GM19395 (cell line): ENCODE data around the gene RNF112.
"Not testable (repeated sequence)": the region's sequence is repeated elsewhere in the genome, so short reads cannot be mapped to it uniquely, and the experiment has no call there.

Experiments used
- ATAC-seq: cut with Tn5 transposase; IDR thresholded peaks from one replicate; pipeline ENCODE4 v1.9.1; 2021; ENCODE audit warnings: mild to moderate bottlenecking, moderate library complexity; ENCODE audit not compliant: unreplicated experiment

Gene RNF112

DNA sequence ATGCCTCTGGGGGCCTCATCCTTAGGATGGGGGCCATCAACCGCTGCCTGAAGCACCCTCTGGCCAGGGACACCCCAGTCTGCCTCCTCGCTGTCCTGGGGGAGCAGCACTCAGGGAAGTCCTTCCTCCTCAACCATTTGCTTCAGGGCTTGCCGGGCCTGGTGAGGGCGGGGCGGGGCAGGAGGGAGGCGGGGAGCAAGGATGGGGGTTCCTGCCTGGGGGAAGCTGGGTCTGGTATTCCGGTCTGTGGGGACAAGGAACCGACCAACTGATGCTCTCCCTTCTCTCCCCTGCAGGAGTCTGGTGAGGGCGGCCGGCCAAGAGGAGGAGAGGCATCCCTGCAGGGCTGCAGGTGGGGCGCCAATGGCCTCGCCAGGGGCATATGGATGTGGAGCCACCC is 2.0 kb downstream of the RNF112 start:
- ATAC-seq, result no peak

DNA sequence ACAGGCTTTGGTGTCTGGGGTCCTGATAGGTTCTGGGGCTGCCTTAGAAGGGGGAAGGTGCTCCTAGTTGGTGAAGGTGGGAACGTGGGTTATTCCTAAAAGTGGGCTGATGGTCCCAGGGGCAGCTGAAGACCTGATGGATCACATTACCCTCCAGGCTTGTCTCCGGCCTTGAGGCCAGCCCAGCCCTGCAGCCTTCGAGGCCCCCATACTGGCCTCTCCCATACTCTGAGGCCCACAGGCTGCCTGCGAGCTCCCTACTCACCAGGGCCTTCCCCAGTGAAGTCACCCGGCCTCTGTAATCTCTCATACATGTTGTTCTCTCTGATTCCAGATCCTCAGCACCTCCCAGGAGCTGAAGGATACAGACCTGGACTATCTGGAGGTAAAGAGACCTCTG is 2.7 kb downstream of the RNF112 start:
- no peak for ATAC-seq

DNA sequence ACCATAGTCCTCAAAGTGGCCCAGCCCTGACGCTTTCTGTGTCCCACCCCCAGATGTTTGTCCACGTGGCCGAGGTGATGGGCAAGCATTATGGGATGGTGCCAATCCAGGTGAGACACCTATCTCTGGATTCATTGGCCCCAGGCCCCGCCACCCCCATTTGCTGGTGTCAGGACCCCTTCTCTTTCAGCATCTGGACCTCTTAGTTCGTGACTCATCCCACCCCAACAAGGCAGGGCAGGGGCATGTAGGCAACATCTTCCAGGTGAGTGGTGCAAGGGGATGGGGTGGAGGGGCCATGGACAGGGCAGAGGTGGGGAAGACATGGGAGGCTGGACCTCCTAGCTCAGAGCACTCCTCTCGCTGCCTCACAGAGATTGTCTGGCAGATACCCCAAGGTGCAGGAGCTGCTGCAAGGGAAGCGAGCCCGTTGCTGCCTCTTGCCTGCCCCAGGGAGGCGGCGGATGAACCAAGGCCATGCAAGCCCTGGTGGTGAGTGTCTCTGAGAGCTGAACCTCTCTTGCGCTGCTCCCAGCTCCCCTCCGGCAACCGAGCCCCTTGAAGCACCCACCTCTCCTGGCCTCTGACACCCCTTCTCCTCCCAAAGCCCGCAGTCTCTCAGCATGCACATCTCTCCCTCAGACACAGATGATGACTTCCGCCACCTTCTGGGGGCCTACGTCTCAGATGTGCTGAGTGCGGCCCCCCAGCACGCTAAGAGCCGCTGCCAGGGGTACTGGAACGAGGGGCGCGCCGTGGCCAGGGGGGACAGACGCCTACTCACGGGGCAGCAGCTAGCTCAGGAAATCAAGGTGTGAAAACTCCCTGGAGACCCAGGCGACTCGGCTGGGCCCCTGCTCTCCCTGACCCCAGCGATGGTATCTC is 3.6 kb downstream of the RNF112 start:
- ATAC-seq, result no peak

GRCh38 chr17:19415311-19415710 is 4.3 kb downstream of the RNF112 start:
- ATAC-seq, result no peak

- ATAC-seq, result no peak
Observed at GRCh38 chr17:19415806-19416775, 5.1 kb downstream of the RNF112 start.

DNA sequence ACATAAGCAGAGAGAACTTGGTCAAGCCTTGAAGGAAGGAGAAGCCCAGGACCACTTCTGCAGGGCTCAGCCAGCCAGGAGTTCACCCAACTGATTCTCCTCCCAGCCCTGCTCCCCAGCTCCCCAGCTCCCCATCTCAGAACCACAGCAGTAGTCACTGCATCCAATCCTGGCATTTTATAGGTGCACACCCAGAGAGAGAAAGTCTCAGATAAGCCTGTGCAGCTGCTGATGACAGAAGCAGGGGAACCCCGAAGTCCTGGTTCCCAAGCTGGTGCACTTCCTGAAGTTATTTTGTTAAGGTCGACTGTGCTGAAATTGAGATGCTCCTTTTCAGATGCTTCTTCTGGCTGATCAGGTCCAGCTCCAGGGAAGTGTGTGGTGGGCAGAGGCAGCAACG is 6.6 kb downstream of the RNF112 start:
- ATAC-seq, result no peak

DNA sequence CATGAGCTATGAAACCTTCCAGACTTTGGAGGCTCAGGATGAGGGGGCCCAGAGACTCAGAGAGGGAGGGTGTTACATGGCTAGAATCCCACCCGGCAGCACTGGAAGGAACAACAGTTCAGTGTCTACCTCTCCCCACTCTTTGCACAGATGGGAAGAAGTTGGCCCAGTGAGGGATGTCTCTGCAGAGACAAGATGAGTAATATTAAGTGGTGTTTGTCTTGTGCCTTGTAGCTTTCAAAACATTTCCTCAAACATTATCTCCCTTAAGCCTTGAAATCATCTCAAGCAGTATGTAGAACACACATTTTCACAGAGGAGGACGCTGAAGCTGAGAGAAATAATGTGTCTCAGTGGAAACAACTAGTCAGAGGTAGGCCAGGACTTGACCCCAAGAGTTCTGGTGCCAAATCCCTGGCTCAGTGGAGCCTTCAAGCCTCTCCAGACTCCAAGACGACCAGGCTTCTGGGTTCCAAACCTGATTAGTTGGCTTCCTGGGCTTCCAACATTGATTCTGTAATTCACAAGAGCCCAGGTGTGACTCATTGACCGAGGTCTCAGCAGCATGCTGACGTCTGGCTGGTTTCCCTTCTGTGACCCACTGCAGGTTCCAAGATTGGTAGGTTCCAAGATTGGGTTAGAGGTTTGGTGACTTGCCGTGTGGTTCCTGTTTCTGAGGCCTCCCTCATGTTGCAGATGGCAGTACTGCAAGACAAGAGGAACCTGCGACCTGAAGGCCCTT is 7.4 kb downstream of the RNF112 start:
- ATAC-seq, result no peak

DNA sequence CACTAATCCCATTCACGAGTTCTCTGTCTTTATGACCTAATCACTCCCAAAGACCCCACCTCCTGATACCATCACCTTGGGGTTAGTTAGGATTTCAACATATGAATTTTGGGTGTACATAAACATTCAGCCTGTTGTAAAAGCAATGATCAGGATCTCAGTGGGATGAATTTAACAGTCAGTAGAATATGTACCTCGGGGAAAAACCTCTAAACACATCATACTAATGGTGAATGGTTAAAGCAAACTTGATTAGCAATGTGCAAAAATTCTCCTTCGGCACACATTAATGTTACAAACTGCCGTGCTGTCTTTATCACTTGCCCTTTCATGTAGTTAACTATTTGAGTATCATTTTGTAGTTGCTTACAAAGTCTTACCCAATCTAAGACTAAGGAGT is 10.2 kb downstream of the RNF112 start:
- no peak for ATAC-seq

DNA sequence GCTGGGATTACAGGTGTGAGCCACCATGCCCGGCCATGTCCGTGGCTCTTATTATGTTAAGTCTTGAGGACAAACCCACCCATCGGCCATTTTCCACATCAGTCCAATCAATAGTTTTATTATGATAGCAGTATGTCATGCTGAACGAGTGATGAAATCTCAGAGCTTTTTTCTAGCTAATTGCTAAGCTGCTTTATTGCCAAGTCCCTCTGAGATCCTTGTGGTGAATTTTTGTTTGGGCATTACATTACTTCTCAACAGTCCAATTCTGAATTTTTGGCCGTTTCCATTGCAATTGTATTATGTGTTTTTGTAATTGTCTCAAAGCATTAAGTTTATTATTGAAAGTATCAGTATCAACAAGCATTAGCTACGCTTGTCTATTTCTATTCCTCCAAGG is 10.9 kb downstream of the RNF112 start:
- no peak for ATAC-seq

DNA sequence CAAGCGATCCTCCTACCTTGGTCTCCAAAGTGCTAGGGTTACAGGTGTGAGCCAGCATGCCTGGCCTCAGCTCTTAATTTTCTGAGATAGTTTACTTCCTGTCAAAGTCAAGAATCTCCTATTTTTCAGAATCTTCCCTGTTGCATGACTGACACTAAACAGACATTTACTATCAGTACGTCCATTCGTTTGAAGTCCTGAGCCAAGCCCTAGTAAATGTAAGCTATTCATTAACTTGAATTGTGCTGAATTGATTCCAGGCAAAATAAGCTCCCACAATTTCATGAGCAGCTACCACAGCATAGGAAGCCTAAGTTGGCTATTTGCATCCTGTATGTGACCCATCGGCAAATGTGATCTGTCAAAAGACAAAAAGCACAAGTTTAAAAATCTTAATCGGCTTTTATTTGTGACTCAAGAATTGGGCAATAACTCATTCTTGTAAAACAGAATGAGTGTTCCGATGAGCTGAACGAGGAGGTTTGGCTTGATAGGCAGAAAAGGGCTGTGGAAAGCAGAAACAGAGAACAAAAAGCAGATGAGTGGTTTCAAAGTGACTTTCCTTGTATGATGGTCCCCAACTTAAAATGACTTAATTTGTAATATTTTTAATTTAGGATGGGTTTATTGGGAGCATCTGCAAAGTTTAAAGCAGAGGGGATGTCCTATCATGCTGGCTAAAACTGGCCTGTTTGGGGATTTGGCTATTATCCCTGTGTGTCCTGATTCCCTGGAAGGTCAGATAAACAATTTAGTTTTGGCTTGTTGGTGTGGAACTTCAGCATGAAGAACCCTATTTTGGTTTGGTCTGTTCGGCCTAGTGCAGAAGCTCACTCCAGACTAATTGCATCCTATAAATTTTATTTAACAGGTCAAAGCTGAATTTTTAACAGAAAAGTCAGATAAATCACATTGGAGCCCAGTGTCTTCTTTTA is 14.2 kb downstream of the RNF112 start:
- no peak for ATAC-seq

- ATAC-seq, result no peak
Observed at GRCh38 chr17:19426631-19427030, 15.6 kb downstream of the RNF112 start.

DNA sequence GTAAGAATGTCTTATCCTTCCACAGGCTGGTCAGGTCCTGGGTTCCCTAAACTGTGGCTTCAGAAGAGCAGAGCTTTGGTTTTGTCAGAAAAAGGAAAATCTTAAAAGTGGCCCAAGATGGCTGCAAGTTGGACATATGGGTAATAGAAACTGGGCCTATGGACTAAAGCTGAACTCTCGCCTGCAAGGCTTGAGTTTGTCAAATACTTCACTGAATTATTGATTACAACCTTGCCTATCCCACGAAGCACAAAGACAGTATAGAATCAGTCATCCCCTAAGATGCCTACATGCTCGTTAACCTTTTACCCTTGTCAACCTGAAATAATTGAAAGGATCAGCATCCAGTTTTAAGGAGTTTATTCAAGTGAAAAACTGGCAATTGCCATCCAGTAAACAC is 20.7 kb downstream of the RNF112 start:
- no peak for ATAC-seq

GRCh38 chr17:19433255-19433654 is 22.2 kb downstream of the RNF112 start:
- no peak for ATAC-seq

GRCh38 chr17:19433727-19434340 is 22.8 kb downstream of the RNF112 start:
- ATAC-seq, result no peak

- no peak for ATAC-seq
Observed at GRCh38 chr17:19440421-19440820, 29.4 kb downstream of the RNF112 start.

DNA sequence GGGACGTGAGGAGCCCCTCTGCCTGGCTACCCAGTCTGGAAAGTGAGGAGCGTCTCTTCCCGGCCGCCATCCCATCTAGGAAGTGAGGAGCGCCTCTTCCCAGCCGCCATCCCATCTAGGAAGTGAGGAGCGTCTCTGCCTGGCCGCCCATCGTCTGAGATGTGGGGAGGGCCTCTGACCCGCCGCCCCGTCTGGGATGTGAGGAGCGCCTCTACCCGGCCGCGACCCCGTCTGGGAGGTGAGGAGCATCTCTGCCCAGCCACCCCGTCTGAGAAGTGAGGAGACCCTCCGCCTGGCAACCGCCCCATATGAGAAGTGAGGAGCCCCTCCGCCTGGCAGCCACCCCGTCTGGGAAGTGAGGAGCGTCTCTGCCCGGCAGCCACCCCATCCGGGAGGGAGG is 30.3 kb downstream of the RNF112 start:
- ATAC-seq, result not testable (repeated sequence)

- ATAC-seq, result no peak
Observed at GRCh38 chr17:19442731-19443130, 31.7 kb downstream of the RNF112 start.

- ATAC-seq, result no peak
Observed at GRCh38 chr17:19443148-19443547, 32.1 kb downstream of the RNF112 start.

DNA sequence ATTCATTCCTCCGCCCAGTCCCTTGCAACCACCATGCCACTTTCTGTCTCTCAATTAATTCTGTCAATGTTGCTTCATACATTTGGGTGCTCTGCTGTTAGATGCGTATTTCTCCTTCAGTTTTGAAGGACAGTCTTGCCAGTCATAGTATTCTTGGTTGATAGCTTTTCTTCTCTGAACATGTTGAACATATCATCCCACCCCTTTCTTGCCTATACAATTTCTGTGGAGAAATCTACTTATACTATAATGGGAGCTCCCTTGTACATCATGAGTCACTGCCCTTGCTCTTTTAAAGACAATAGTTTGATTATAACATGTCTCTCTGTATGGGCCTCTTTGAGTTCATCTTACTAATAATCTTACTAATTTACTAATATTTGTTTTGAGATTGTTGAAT is 34.1 kb downstream of the RNF112 start:
- ATAC-seq, result no peak

- not testable (repeated sequence) for ATAC-seq
Observed at GRCh38 chr17:19446577-19446976, 35.5 kb downstream of the RNF112 start.
